Right cardiac atrium (tissue), 5 donors: ENCODE results near the gene RALGAPA1. TPM values are rescaled to one million over a fixed set of nuclear protein-coding genes. Genes with fewer than 3 reads are reported as not detected.

Experiments
- ATAC-seq, 2 donors: fragments of 200-7000 bp; cut with Tn5 transposase; one replicate each; pipeline versions ENCODE4 v1.8.0 to v1.9.1; 2020; ENCODE audit warnings: moderate library complexity in 2 of 2, mild to moderate bottlenecking in 1 of 2
- DNase-seq, 3 donors: peaks; one replicate each; pipeline ENCODE4 v3.0.0-alpha.2; 2020
- H3K27ac ChIP-seq: one replicate; pipeline ENCODE4 v1.5.1; 2013; ENCODE audit warnings: mild to moderate bottlenecking, low read length, control low read depth, moderate library complexity
- H3K27me3 ChIP-seq: one replicate; pipeline ENCODE4 v1.6.1; 2013; ENCODE audit not compliant: control insufficient read depth, insufficient read depth
- H3K4me1 ChIP-seq: one replicate; pipeline ENCODE4 v1.6.1; 2013; ENCODE audit warnings: low read length; ENCODE audit not compliant: control insufficient read depth, insufficient read depth
- H3K4me3 ChIP-seq: one replicate; pipeline ENCODE4 v1.5.1; 2013; ENCODE audit warnings: low read length, control low read depth
- H3K9me3 ChIP-seq: one replicate; pipeline ENCODE4 v1.6.1; 2013; ENCODE audit warnings: low read length; ENCODE audit not compliant: control insufficient read depth
- WGBS: extraction: QIAGEN DNeasy Blood & Tissue Kit; methylation state at CpG from one replicate; pipeline ENCODE4 v1.1.7; 2013; 5-methylcytosine and 5-hydroxymethylcytosine counted together
- intact Hi-C, 4 donors: fragments of 100-400 bp; cut with DNase I; formaldehyde crosslinking; loops; one replicate each; pipeline versions ENCODE4 v1.11.0 to v1.14.0; 2022 to 2023
- polyA plus RNA-seq: library from polyadenylated mRNA; stranded (reverse); fragments of 200-250 nt; gene quantifications from one replicate; pipeline ENCODE4 v1.2.3, GENCODE V29; 2013
- total RNA-seq, 4 donors: library from RNA; stranded (reverse); fragmentation: NEBNext Ultra II Directional; extraction: Animal tissue kit (Norgen Biotek cat#: 25700); gene quantifications; one replicate each; pipeline ENCODE4 v1.2.1, GENCODE V29; 2021
- donor health status: healthy with polysubstance abuse.
- donor health status: DM: no; HTN: yes; CAD: no.
- donor health status: DM: no; HTN: no; CAD: no.
- donor health status: DM: no; HTN: yes; CAD: no; lungs with severe emphysema.
- donor health status: DM: yes; HTN: yes; CAD: no.

Gene RALGAPA1
- total and polyA plus RNA-seq, 5 donors, result 11.6 to 47.4 (median 40.7) TPM

DNA sequence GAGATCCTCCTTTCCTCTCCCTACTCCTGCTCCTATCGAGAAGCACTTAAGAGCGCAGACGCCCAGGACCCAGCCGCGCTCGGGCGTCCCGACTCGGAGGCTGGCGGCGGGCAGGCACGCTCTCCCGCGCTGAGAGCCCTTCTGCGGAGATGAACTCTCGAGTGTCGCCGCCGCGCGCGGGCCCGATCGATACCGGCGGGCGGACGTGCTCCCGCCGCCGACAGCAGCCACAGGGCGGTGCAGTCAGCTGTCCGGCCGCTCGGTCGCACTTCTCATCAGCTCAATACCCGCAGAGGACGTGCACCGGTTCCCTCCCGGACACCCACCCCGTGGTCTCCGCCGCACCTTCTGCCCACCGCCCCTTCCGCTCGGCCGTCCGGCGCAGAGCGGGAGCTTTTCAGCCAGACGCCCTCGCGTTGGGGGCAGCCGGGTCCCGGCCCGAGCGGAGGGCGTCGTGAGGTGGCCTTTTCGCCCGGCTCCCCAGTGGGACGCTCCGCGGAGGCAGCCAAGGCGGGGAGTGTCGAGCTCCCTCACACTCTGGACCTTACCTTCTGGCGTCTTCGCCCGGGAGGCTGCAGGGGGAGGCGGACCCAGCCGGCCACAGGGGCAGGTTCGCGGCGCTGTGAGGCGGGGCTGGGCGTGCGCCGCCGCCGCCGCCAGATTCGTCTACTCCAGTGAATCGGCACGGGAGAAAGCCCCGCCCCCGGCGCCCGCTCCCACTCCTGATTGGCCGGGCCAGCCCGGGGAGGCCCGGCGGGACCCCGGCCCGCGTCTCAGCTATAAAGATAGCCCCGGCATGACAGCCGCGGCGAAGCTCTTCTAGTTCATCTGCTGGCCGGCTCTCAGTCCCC lies 275.5 kb downstream of the RALGAPA1 start, which contains the start of gene INSM2:
TSS of gene INSM2 (plus strand) at position 808 of the 851 bp plus-strand sequence. CDS start 89 bp downstream, outside the sequence.
- ATAC-seq (peak; percentile 80 to 81), DNase-seq (peak; percentile 45 to 81 (median 70))
- Histone ChIP-seq H3K4me1 (peaks cover 4% of the 10 kb centered on the region), H3K27ac (no peak within 1 kb of the TSS), H3K4me3 (peak within 1 kb of the TSS; percentile 47), H3K9me3 (no peaks in the 10 kb centered on the region), H3K27me3 (peaks cover 2% of the 10 kb centered on the region)
- 1% methylated on average over 100 of the region's 100 CpGs for WGBS
- intact Hi-C loops, result no loop called here

DNA sequence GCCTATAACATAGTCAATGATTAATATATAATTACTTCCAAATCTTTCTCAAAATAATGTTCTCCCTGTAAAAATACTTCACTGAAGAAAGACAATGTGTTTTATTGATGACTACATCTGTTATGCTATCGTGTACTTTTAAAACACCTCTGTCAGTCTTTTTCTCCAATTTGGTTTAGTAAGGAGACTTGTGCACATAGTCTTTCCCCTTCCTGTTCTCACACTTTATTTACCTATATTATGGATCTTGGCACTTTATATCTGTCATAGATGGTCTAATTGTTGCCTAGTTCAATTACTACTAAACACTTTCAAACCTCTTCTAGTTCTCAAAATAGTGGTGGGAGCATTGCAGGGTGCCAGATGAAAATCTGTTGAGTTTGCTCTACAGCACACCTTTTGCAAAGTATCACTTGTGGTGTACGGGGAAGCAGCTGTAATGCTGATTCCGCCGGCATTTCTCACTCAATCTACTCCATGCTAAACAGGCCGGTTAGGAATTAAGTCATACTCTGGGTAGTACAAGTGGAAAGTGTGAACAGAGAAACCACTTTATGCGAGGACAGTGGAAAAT lies 276.2 kb downstream of the RALGAPA1 start:
- ATAC-seq (no peak), DNase-seq (no peak)
- Histone ChIP-seq H3K9me3 (no peaks in the 10 kb centered on the region), H3K27me3 (peaks cover 2% of the 10 kb centered on the region), H3K27ac (no peak overlapping the region), H3K4me1 (peaks cover 4% of the 10 kb centered on the region), H3K4me3 (peak overlapping the region; percentile 47)
- 12% methylated on average over 6 of the region's 6 CpGs for WGBS
- intact Hi-C loops, result no loop called here

- intact Hi-C loops, result no loop called here
- Histone ChIP-seq H3K4me3 (no peak overlapping the region), H3K27me3 (peaks cover 2% of the 10 kb centered on the region), H3K9me3 (no peaks in the 10 kb centered on the region), H3K27ac (no peak overlapping the region), H3K4me1 (peaks cover 4% of the 10 kb centered on the region)
- ATAC-seq, result no peak
- 80% methylated on average over 1 of the region's 1 CpG for WGBS
- DNase-seq, result no peak
These were observed 276.9 kb downstream of the RALGAPA1 start for GRCh38 chr14:35531960-35532747.

DNA sequence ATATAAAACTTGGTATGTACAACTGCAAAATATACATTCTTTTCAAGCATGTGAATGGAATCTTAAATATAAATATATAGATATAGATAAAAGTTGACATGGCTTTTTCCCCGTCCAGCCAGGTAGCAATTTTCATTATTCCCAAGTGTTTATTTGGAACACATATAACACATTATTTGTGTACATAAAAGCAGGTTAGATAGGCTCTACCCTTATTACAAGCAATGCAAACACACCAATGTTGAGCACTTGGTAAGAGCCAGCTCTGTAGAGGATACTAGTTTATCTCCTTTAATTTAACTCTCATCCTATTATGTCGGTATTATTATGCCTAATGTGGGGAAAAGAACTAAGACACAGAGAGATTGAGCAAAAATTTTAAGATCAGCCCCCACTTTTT lies 282.1 kb downstream of the RALGAPA1 start:
- ATAC-seq, result no peak
- intact Hi-C loops, result no loop called here
- WGBS, result 86% methylated on average over 2 of the region's 2 CpGs

GRCh38 chr14:35525695-35526094 lies 283.4 kb downstream of the RALGAPA1 start:
- intact Hi-C loops, result no loop called here
- Histone ChIP-seq H3K27ac (no peak overlapping the region), H3K4me3 (no peak overlapping the region), H3K9me3 (no peaks in the 10 kb centered on the region), H3K27me3 (no peaks in the 10 kb centered on the region), H3K4me1 (no peaks in the 10 kb centered on the region)
- ATAC-seq (no peak), DNase-seq (no peak)
- 90% methylated on average over 3 of the region's 3 CpGs for WGBS

More for the DNA sequence above, 282.1 kb downstream of the RALGAPA1 start:
- Histone ChIP-seq H3K9me3 (no peaks in the 10 kb centered on the region), H3K4me3 (no peak overlapping the region), H3K4me1 (no peaks in the 10 kb centered on the region), H3K27me3 (peaks cover 2% of the 10 kb centered on the region), H3K27ac (no peak overlapping the region)
- DNase-seq, result no peak

DNA sequence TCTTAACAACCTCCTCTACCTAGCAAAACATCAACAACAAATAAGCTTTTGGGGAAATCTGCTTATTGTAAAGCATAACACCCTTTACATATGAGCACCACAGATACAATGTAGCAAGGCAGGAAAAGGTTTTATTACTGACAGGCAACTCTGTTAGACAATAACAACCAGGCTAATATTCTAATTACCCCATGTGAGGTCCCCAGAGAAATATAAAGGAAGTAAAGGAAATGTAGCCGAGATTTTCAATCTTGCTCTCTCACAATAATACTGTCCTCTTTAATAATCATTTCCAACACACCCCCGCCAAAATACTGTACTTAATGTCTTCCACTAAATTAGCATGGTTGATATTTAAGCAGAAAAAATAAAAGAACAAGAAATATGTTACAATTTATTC lies 289.1 kb downstream of the RALGAPA1 start:
- no peak overlapping the region for H3K27ac ChIP-seq
- H3K27me3 ChIP-seq, result no peaks in the 10 kb centered on the region
- ATAC-seq, result no peak
- intact Hi-C loops, result no loop called here
- H3K9me3 ChIP-seq, result no peaks in the 10 kb centered on the region
- DNase-seq, result no peak
- H3K4me3 ChIP-seq, result no peak overlapping the region
- WGBS, result 46% methylated on average over 2 of the region's 2 CpGs
- no peaks in the 10 kb centered on the region for H3K4me1 ChIP-seq

GRCh38 chr14:35515916-35516315 lies 293.2 kb downstream of the RALGAPA1 start:
- Histone ChIP-seq H3K27ac (no peak overlapping the region), H3K27me3 (no peaks in the 10 kb centered on the region), H3K4me1 (no peaks in the 10 kb centered on the region), H3K9me3 (no peaks in the 10 kb centered on the region), H3K4me3 (no peak overlapping the region)
- 70% methylated on average over 1 of the region's 1 CpG for WGBS
- no peak for DNase-seq
- intact Hi-C loops, result no loop called here
- ATAC-seq, result no peak

- intact Hi-C loops, result no loop called here
- Histone ChIP-seq H3K9me3 (no peaks in the 10 kb centered on the region), H3K27ac (no peak overlapping the region), H3K4me3 (no peak overlapping the region), H3K4me1 (no peaks in the 10 kb centered on the region), H3K27me3 (no peaks in the 10 kb centered on the region)
- DNase-seq, result no peak
- no peak for ATAC-seq
- WGBS, result 85% methylated on average over 4 of the region's 4 CpGs
These were observed 296.3 kb downstream of the RALGAPA1 start for GRCh38 chr14:35512765-35513164.

GRCh38 chr14:35509846-35510245 lies 299.2 kb downstream of the RALGAPA1 start:
- DNase-seq, result no peak
- Histone ChIP-seq H3K9me3 (no peaks in the 10 kb centered on the region), H3K4me3 (no peak overlapping the region), H3K27me3 (no peaks in the 10 kb centered on the region), H3K4me1 (no peaks in the 10 kb centered on the region), H3K27ac (no peak overlapping the region)
- intact Hi-C loops, result no loop called here
- WGBS, result 79% methylated on average over 2 of the region's 2 CpGs
- no peak for ATAC-seq

DNA sequence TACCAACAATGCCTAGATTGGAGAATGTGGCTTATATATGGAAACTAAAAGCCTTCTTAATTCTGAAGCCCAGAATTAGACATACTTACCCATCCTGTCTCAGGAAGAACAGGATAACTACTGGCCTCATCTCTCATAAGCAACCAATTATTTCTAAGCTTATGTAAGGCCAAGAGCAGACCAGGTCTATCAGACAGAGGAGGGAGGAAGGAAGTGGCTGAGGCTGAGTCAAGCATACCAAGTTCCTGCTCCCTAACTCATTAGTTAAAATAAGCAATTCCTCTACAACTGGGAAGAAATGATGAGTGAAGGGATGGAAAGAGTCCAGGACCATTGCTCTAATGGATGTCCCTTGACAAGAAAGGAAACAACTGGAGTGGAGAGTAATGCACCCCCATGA lies 302.2 kb downstream of the RALGAPA1 start:
- ATAC-seq, result no peak

GRCh38 chr14:35506461-35506860 lies 302.6 kb downstream of the RALGAPA1 start:
- DNase-seq, result no peak
- H3K27me3 ChIP-seq, result no peaks in the 10 kb centered on the region
- no peaks in the 10 kb centered on the region for H3K4me1 ChIP-seq
- no peak overlapping the region for H3K4me3 ChIP-seq
- H3K9me3 ChIP-seq, result no peaks in the 10 kb centered on the region
- intact Hi-C loops, result no loop called here
- ATAC-seq, result no peak
- no peak overlapping the region for H3K27ac ChIP-seq
- 68% methylated on average over 6 of the region's 6 CpGs for whole genome bisulfite sequencing

More for the DNA sequence above, 302.2 kb downstream of the RALGAPA1 start:
- no peak overlapping the region for H3K27ac ChIP-seq
- no peaks in the 10 kb centered on the region for H3K27me3 ChIP-seq
- no peak for DNase-seq
- no peaks in the 10 kb centered on the region for H3K9me3 ChIP-seq
- H3K4me1 ChIP-seq, result no peaks in the 10 kb centered on the region
- H3K4me3 ChIP-seq, result no peak overlapping the region
- intact Hi-C loops, result no loop called here
